Mucosa of descending colon (tissue), 3 donors: ENCODE data around the gene FAM170B. TPM values are rescaled to one million over a fixed set of nuclear protein-coding genes. Genes with fewer than 3 reads are reported as not detected.
A peak's percentile ranks its signal among the peaks of the same experiment; 100 is the strongest.

Source experiments
- ATAC-seq: fragments of 200-7000 bp; cut with Tn5 transposase; one replicate; pipeline ENCODE4 v1.9.1; 2020; ENCODE audit warnings: mild to moderate bottlenecking, moderate library complexity
- DNase-seq, 3 donors: peaks; one replicate each; pipeline ENCODE4 v3.0.0-alpha.2; 2020
- H3K36me3 ChIP-seq: fragments of 200-600 bp; one replicate; pipeline ENCODE4 v1.8.0; 2021; ENCODE audit warnings: low read depth, mild to moderate bottlenecking
- H3K4me1 ChIP-seq: fragments of 200-600 bp; one replicate; pipeline ENCODE4 v1.8.0; 2021; ENCODE audit warnings: low read depth, mild to moderate bottlenecking
- H3K4me3 ChIP-seq: fragments of 200-600 bp; one replicate; pipeline ENCODE4 v1.8.0; 2021; ENCODE audit warnings: mild to moderate bottlenecking
- H3K9me3 ChIP-seq: fragments of 200-600 bp; one replicate; pipeline ENCODE4 v1.8.0; 2021; ENCODE audit warnings: mild to moderate bottlenecking
- intact Hi-C, 2 donors: fragments of 100-400 bp; cut with DNase I in 1 of 2; cut with micrococcal nuclease in 1 of 2; formaldehyde crosslinking; loops; one replicate each; pipeline versions ENCODE4 v1.11.0 to v1.11.1; 2022; cut with DNase I, micrococcal nuclease
- total RNA-seq, 3 donors: library from RNA; stranded (reverse); fragmentation: NEBNext Ultra II Directional in 2 of 3; extraction: Animal tissue kit (Norgen Biotek cat#: 25700) in 2 of 3; gene quantifications; one replicate each; pipeline versions ENCODE4 v1.2.1 to v1.2.4, GENCODE V29; 2021 to 2023
- TF ChIP-seq, protein P1 (sequence below): fragments of 200-600 bp; IDR thresholded peaks from one replicate; pipeline ENCODE4 v1.8.0; 2022; ENCODE audit warnings: antibody characterized with exemption, mild to moderate bottlenecking
- donor health status: DM: no; HTN: no; CAD: no; lungs with moderate emphysema.
- donor health status: DM: no; HTN: no; CAD: no.
- donor health status: DM: no; HTN: yes; CAD: no.

Gene FAM170B
- total RNA-seq, 3 donors from 2014 or later: not detected

DNA sequence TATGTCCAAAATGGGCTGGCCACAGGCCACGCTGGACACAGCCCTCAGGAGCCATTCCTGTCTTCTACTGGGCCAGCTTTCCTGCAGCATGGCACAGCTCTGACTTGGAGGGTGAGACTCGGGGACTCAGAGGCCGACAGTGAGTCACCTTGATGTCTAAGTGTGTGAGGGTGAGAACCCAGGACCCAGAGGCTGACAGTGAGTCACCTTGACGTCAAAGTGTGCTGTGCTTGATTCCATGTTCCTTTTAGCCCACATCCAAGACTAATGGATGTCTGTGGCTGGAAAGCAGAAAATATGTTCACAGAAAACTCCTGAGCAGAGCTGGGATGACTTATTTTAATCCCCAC, 6.0 kb upstream of the FAM170B start:
- intact Hi-C loops: no loop called here
- Histone ChIP-seq H3K4me3 (no peak overlapping the region), H3K9me3 (no peaks in the 10 kb centered on the region), H3K4me1 (no peaks in the 10 kb centered on the region), H3K36me3 (no peaks in the 10 kb centered on the region)
- ATAC-seq: peak; percentile 14
- TF ChIP-seq, protein P1, sequence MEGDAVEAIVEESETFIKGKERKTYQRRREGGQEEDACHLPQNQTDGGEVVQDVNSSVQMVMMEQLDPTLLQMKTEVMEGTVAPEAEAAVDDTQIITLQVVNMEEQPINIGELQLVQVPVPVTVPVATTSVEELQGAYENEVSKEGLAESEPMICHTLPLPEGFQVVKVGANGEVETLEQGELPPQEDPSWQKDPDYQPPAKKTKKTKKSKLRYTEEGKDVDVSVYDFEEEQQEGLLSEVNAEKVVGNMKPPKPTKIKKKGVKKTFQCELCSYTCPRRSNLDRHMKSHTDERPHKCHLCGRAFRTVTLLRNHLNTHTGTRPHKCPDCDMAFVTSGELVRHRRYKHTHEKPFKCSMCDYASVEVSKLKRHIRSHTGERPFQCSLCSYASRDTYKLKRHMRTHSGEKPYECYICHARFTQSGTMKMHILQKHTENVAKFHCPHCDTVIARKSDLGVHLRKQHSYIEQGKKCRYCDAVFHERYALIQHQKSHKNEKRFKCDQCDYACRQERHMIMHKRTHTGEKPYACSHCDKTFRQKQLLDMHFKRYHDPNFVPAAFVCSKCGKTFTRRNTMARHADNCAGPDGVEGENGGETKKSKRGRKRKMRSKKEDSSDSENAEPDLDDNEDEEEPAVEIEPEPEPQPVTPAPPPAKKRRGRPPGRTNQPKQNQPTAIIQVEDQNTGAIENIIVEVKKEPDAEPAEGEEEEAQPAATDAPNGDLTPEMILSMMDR: no peak
- DNase-seq: no peak

DNA sequence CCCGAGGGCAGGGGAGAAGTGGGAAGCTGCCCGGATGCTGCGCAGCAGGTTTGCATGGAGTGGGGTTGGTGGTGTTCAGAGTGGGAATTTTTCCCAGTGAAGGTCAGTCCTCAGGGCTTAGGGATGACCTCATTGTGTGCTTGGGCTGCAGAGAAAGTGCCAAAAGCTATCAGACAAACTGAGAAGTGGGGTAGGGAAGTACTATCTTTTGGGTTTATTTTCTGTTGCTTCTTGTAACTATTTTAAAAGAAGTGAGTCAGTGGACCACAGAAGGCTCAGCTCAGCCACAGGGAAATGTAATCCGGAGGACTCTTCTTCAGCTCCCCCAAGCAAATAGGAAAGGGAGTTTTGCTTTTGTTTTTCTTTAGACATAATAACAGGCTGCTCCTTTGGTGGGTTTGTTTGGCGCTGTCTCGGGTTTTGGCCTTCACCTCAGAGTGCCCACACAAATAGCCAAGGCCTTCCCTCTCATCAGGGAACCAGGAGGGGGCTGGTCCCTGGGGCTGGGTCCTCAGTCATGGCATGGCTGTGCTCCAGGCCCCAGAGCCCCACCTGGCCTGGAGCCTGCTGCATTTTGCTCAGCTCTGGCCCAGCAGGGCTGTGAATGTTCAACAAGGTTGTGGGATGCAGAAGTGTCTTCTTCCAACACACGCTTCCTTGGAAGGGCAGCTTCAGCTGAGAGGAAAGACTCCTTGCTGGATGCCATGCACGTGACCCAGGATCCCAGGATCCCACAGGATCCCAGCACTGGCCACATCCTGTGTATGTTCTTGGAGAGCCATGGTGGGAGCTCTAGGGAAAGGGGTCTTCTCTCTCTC, 5.4 kb upstream of the FAM170B start:
- TF ChIP-seq, protein P1: no peak
- Histone ChIP-seq H3K4me3 (no peak overlapping the region), H3K36me3 (no peaks in the 10 kb centered on the region), H3K9me3 (no peaks in the 10 kb centered on the region), H3K4me1 (no peaks in the 10 kb centered on the region)
- intact Hi-C loops: no loop called here
- DNase-seq: no peak
- ATAC-seq: peak; percentile 38

DNA sequence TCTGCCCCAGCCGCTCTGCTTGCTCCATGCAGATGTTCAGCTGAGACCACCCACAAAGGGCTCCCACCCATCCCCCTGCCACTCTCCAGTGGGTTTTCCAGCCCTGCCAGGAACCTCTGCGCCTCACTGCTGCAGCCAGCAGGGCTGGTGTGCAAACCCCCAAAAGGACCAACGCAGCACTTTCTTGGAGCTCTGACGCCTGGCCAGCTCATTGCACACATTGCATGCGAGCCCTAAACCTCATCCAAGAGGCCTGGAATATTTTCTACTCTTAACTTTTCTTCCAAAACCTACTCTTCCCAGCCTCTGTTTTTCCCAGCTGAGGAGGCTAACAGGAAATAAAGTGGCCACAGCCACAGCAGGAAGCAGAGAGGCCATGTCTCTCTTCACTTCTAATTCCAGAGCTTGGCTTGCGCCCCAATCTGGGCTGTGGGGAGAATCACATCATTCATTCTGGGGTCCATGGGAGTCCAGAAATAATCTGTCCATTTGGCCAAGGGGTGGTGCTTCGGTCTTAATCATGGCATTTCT, 4.6 kb upstream of the FAM170B start:
- intact Hi-C loops: no loop called here
- TF ChIP-seq, protein P1: no peak
- H3K9me3 ChIP-seq: no peaks in the 10 kb centered on the region
- H3K36me3 ChIP-seq: no peaks in the 10 kb centered on the region
- ATAC-seq: peak; percentile 41
- DNase-seq: peak; percentile 32 to 61 (median 40)
- no peaks in the 10 kb centered on the region for H3K4me1 ChIP-seq
- H3K4me3 ChIP-seq: no peak overlapping the region

DNA sequence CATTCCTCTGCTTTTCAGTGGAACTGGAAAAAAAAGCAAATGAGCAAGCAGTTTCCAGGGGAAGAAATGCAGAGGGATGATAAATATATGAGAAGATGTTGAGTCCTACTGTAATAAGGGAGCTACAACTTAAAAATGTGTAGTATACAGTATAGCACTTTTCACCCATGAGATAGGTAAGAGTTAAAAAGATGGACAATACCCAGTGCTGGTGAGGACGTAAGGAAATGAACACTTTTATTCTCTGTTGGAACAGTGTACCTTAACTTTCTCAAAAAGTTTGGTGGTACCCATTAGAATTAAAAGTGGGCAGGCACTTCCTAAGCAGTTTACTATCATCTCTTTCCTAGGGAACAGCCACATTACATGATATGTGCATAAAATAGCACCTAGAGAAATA, 2.7 kb upstream of the FAM170B start:
- intact Hi-C loops: no loop called here
- Histone ChIP-seq H3K36me3 (no peaks in the 10 kb centered on the region), H3K4me3 (no peak overlapping the region), H3K4me1 (no peaks in the 10 kb centered on the region), H3K9me3 (no peaks in the 10 kb centered on the region)
- ATAC-seq (no peak), DNase-seq (no peak)
- TF ChIP-seq, protein P1: no peak

DNA sequence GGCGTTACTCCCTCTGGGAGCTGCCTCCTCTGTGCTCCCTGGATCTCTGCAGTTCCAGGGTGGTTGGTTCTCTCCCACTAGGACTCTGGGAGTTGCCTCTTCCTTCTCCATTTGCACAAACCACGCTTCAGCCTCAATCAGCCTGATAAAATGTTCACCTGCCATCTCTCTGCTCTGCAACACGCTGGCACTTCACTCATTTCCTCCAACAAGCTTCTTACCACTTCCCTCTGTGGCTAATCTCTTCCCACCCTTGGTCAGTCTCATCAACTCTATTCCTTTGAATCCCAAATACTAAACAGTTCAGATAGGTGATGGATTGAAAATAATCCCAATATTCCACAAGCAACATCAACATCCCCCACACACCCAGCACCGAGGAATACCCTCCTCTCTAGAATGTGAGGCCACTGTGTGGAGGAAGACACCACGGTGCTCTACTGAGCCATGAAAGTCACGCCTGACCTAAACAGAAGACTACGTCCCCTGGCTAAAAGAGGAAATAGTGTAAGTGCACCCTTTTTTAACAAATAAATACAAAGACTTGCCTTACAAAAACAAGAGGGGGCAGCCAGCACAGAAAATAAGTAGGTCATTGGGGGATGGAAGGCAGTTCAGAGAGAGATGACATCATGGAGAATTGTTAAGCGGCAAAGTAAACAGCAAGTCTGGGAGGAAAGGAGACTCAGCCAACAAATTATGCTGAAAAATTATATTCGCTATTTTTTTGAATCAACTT, 1.9 kb upstream of the FAM170B start:
- no peaks in the 10 kb centered on the region for H3K9me3 ChIP-seq
- DNase-seq (no peak), ATAC-seq (peak; percentile 30)
- no peak overlapping the region for H3K4me3 ChIP-seq
- intact Hi-C loops: no loop called here
- TF ChIP-seq, protein P1: no peak
- H3K4me1 ChIP-seq: no peaks in the 10 kb centered on the region
- no peaks in the 10 kb centered on the region for H3K36me3 ChIP-seq
